ACC112 (cell line): ENCODE measurements around the gene TSC22D4.
A peak's percentile ranks its signal among the peaks of the same experiment; 100 is the strongest.

Experiments
- H2AFZ ChIP-seq: fragments of 200-600 bp; sonication (generic); one replicate; pipeline ENCODE4 v1.6.0; 2017; ENCODE audit warnings: antibody characterized with exemption, low read length; ENCODE audit not compliant: unreplicated experiment
- H3K27ac ChIP-seq: fragments of 200-600 bp; sonication (generic); 2 replicates; pipeline ENCODE4 v1.5.1; 2014; ENCODE audit warnings: low read depth, mild to moderate bottlenecking, antibody characterized with exemption, low read length, moderate library complexity
- H3K27me3 ChIP-seq: fragments of 200-600 bp; sonication (generic); 2 replicates; pipeline ENCODE4 v1.6.1; 2014; ENCODE audit warnings: mild to moderate bottlenecking, antibody characterized with exemption, low read length, moderate library complexity, mixed read lengths; ENCODE audit not compliant: insufficient read depth
- H3K36me3 ChIP-seq: fragments of 200-600 bp; sonication (generic); 2 replicates; pipeline ENCODE4 v1.6.1; 2016; ENCODE audit warnings: mild to moderate bottlenecking, antibody characterized with exemption, low read length, moderate library complexity, mixed read lengths; ENCODE audit not compliant: insufficient read depth
- H3K4me1 ChIP-seq: fragments of 200-600 bp; sonication (generic); one replicate; pipeline ENCODE4 v1.6.1; 2016; ENCODE audit warnings: low read length, mixed read lengths; ENCODE audit not compliant: insufficient read depth, unreplicated experiment, control insufficient read depth
- H3K4me3 ChIP-seq: fragments of 200-600 bp; sonication (generic); 2 replicates; pipeline ENCODE4 v1.5.1; 2014; ENCODE audit warnings: mild to moderate bottlenecking, low read depth, low read length
- H3K79me2 ChIP-seq: fragments of 200-600 bp; sonication (generic); one replicate; pipeline ENCODE4 v1.6.0; 2016; ENCODE audit warnings: low read length; ENCODE audit not compliant: control insufficient read depth, unreplicated experiment, insufficient read depth

The TSC22D4 gene

DNA sequence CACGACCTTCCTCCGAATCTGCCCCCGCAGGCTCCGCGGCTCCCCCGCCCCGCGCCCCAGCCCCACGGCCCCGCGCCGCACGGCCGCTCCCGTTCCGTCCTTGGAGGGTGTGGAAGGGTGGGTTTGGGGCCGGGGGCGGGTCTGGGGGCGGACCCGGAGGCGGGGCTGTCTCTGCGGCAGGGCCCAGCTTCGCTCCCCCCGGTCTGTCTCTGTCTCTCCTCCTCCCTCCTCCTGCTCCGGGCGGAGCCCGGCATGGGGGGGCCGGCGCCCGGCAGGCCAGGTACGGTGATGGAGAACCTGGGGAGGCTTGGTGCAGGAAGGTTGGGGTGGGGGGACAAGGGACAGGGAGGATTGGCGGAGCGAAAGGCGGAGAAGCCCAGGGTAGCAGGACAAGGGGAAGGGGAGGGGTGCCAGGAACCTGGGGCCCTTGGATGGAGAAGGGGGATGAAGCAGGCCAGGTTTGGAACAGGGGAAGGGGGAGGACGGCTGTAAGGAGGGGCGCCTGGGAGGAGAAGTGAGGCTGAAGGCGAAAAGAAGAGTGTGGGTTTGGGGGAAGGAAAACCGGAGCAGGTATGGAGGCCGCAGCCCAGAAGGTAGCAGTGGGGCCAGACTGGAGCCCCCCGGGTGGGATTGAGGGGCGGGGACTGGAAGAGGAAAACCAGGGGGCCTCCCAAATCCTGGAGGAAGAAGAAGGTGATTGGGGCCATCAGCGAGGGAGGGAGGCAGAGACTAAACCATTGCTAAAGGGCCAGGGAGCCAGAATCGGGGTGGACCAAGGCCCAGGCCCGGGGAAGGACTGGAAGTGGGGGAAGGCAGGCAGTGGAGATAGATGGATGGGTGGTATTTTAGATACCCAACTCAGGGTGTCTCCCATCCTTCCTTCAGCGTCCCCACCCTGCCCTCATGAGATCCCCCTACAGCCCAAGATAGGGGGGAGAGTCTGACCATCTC is 5.0 kb upstream of the TSC22D4 start, which contains the start of gene NYAP1:
Gene NYAP1 (plus strand): TSS at position 206 of the 951 bp plus-strand sequence. CDS start 1,385 bp downstream, outside the sequence.
- no peaks in the 10 kb centered on the region for H3K27me3 ChIP-seq
- peak within 1 kb of the TSS; percentile 44; the same call in 1 of the 2 replicates for H3K27ac ChIP-seq
- peaks cover 24% of the 10 kb centered on the region for H3K4me1 ChIP-seq
- peak within 1 kb of the TSS; percentile 81 for H3K4me3 ChIP-seq
- peak within 1 kb of the TSS; percentile 91 for H2AFZ ChIP-seq
- no peaks in the 10 kb centered on the region for H3K36me3 ChIP-seq
- H3K79me2 ChIP-seq = peaks cover 5% of the 10 kb centered on the region

DNA sequence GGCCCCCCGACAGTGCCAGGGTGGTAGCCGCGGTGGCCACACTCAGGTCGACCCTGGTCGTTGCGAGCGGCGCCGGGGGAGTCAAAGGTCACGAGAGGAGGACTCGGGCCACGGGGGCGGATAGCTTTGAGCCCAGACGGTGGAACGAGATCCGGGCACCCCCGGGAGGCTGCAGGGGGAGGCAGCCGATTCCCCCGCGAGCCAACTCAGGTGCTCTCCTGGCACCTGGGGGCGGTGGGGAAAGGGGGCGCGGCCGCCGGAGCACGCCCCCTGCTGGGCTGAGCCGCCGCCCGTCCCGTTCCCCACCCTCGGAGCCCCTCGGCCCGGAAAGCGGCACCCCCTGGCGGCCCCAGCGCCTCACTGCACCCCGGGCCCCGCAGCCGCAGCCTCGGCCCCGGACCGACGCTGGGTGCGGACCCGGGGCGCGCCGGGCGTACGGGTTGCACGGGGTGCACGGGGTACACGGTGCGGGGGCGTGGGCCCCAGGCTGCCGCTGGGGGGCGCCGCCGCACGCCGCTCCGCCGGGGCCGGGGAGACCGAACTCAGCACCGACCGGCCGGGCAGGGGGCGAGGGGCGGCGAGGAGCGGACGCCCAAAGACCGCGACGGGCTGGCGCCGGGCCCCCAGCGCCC is 4.2 kb upstream of the TSC22D4 start:
- no peak overlapping the region for H3K27ac ChIP-seq
- peaks cover 13% of the 10 kb centered on the region for H3K79me2 ChIP-seq
- peaks cover 24% of the 10 kb centered on the region for H3K4me1 ChIP-seq
- H3K36me3 ChIP-seq = no peaks in the 10 kb centered on the region
- peak overlapping the region; percentile 81 for H3K4me3 ChIP-seq
- H2AFZ ChIP-seq = peak overlapping the region; percentile 91
- H3K27me3 ChIP-seq = no peaks in the 10 kb centered on the region

DNA sequence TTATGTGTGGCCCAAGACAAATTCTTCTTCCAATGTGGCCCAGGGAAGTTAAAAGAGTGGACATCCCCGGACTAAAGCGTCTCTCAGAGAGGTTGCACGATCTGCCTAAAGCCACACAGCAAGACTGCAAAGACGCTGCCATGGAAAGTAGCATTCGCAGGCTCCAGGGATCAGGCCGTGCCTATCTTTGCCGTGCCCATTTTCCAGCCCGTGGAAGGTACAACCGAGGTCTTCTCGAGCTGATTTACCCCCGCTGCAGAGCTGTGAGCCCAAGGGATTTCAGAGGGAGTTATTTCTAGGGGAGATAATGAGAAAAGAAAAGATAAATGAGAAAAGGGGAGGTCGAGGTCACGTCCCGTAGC is 3.7 kb upstream of the TSC22D4 start:
- Histone ChIP-seq H3K36me3 (no peaks in the 10 kb centered on the region), H3K27ac (no peak overlapping the region), H3K4me3 (peak overlapping the region; percentile 81), H3K79me2 (peaks cover 17% of the 10 kb centered on the region), H2AFZ (peak overlapping the region; percentile 91), H3K4me1 (peaks cover 24% of the 10 kb centered on the region), H3K27me3 (no peaks in the 10 kb centered on the region)

DNA sequence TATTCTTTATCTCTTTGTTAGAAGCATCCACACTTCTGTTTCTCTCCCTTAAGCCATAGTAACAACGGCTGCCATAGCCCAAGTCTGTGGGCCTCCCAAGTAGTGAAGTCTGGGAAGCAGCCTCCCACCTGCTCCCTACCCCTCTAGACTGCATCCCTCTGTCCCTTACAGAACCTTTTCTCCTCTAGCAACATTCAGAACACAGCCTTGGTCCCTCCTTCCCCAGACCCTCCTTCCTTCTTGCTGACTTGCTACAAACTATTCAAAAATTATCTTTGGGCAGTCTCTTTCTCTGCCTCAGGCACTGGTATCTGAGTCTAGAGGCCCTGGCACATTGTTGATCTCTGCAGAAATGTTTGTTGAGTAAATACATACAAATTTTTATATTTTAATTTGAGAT is 2.5 kb upstream of the TSC22D4 start:
- Histone ChIP-seq H3K4me1 (peaks cover 31% of the 10 kb centered on the region), H3K36me3 (no peaks in the 10 kb centered on the region), H3K27me3 (no peaks in the 10 kb centered on the region), H3K4me3 (no peak overlapping the region), H2AFZ (no peak overlapping the region), H3K79me2 (peaks cover 30% of the 10 kb centered on the region), H3K27ac (no peak overlapping the region)

DNA sequence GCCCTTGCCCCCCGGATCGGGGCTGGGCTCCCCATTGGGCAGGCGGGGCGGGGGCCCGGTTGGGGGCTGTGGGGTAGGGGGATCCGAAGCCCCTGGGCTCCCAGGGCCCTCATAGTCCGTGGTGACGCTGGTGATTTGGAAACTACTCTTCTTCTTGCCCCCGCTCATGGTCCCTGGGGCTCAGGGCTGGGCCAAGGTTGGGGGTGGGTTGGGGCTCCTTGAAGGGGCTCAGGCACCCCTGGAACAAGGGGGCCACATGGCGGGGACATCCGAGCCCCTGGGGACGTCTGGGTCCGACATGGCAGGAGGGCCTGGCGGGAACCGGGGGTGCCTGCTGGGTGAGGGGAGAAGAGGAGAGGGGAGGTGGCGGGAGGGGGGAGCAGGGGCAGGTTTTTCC is 1.1 kb downstream of the TSC22D4 start:
- H3K27ac ChIP-seq = peak overlapping the region; percentile 30; the same call in 1 of the 2 replicates
- peaks cover 26% of the 10 kb centered on the region for H3K4me1 ChIP-seq
- no peaks in the 10 kb centered on the region for H3K27me3 ChIP-seq

DNA sequence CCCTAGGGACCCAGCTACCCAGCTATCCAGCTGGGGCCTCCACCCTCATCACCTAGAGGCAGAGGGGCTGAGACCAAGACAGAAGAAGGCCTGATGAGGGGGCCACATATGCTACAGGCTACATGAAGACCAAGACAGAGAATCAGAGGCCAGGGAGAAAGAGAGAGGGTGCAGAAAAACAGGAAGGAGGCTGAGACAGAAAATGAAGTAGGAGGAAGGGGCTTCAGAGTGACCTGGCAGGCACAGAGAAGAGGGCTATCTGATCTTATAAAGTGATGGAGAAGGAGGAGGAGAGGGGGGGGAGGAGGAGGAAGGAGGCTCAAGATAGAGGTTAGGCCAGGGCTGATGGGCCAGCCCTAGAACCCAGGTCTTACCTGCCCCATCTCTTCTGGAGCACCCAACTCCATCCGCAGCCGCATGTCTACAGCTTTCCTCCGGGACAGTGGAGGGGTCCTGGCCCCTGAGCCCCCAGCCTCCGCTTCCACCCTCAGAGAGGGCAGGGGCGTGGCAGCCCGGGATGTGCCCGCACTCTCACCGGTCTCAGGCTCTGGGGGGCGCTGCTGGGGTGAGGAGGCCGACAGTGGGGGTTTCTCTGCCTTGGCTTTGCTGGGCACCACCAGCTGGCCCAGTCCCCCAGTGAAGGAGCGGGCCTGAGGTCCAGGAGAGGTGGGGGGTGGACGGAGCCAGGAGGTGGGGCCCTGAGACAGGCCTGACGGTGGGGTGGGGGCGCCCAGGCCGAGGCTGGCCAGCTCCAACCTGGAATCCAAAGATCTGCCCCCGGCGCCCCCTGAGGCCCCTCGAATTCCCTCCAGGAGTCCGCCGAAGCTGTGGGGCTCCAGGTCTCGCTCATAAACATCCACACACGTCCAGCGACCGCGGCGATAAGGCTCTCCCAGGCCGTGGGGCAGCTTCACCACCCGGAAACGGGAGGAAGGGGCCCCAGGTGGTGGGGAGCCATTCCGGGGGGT is 1.8 kb downstream of the TSC22D4 start:
- Histone ChIP-seq H3K27ac (peak overlapping the region; percentile 19; the same call in 1 of the 2 replicates), H3K4me1 (peaks cover 32% of the 10 kb centered on the region), H3K4me3 (peak overlapping the region; percentile 90), H3K79me2 (peaks cover 49% of the 10 kb centered on the region), H2AFZ (no peak overlapping the region), H3K27me3 (no peaks in the 10 kb centered on the region), H3K36me3 (no peaks in the 10 kb centered on the region)

More for the DNA sequence above, 1.1 kb downstream of the TSC22D4 start:
- Histone ChIP-seq H2AFZ (no peak overlapping the region), H3K4me3 (peak overlapping the region; percentile 90), H3K36me3 (no peaks in the 10 kb centered on the region), H3K79me2 (peaks cover 47% of the 10 kb centered on the region)

DNA sequence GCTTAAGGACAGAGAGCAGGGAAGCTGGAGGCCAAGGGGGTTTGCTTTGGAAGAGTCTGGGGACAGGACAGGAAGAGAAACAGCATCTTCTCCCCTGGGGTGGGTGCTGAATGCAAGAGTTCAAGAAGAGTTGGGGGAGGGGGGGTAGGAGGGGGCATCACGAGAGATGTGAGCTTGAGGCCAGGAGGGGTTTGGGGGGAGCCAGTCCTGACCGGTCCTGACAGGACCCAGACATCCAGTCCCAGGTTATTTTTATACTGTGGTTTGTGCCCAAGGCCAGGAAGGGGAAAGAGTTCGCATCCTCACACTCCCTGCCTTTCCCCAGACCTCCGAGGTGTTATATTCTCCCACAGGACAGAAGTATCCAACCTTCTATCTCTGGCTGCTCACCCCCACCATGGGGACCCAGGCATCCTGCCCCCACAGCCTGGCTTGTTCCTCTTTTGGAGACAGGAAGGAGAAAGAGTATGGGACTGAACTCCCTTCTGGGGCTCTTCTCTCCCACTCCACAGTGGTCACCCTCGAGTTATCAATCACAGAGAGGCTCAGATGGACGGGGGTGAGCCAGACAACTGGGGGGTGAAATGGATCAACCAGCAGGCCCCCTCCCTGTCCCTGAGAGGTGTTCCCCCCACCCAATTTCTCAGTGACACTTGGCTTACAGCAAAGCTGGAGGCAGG is 2.8 kb downstream of the TSC22D4 start:
- peak overlapping the region; percentile 90 for H3K4me3 ChIP-seq
- peaks cover 53% of the 10 kb centered on the region for H3K79me2 ChIP-seq

DNA sequence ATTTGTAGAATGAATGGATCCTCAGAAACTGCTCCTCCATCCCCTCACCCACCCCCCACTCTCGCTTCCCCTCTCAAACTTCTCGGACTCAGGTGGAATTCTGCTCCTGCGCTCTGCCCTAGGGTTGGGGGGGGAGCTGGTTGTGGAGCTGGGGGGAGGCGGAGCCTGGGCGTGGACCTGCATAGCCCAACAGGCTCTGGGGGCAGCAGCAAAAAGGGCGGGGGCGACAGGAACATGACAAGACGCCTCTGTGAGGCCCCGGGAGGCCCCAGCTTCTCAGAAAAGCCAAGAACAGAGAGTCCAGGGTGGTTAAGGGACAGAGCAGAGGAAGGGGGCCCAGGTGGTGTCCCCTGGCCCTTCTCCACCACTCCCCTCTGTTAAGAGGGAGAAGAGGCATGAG is 3.5 kb downstream of the TSC22D4 start:
- Histone ChIP-seq H3K4me1 (peaks cover 35% of the 10 kb centered on the region), H3K27ac (peak overlapping the region; percentile 34), H3K36me3 (no peaks in the 10 kb centered on the region), H3K27me3 (no peaks in the 10 kb centered on the region), H3K79me2 (peaks cover 53% of the 10 kb centered on the region), H3K4me3 (peak overlapping the region; percentile 90), H2AFZ (no peak overlapping the region)

More for the DNA sequence above, 2.8 kb downstream of the TSC22D4 start:
- no peaks in the 10 kb centered on the region for H3K36me3 ChIP-seq
- peak overlapping the region; percentile 34 for H3K27ac ChIP-seq
- no peaks in the 10 kb centered on the region for H3K27me3 ChIP-seq
- H3K4me1 ChIP-seq = peaks cover 35% of the 10 kb centered on the region
- no peak overlapping the region for H2AFZ ChIP-seq

DNA sequence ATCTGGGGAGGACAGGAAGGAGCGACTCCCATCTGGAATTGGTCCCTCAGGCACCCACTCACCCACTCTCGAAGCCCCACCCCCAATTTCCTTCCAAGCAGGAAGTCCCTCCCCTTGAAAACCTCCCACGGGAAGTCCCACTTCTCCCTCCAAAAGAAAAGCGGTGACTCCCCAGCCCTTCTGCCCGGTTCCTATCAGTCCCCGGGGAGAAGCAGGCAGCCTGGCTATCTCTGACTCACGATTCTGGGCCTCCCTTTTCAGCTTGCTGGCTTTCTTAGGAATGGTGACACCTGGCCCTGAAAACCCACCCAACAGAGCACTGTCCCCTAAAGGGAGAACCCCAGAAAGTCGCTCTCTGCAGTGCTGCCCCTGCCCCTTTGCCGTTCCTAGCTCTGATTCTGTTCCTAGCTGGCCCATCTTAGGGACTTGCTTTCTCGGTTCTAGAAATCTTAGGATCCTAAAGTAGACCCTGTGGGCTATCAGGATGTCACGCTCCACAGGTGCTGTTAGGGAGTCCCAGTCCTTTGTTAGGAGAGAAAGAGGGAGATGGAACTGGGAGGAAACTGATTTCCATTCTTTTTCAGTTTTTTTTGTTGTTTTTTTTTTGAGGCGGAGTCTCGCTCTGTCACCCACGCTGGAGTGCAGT is 6.0 kb downstream of the TSC22D4 start:
- Histone ChIP-seq H3K4me1 (peaks cover 35% of the 10 kb centered on the region), H3K79me2 (peaks cover 43% of the 10 kb centered on the region), H3K27ac (peak overlapping the region; percentile 60)

More for the DNA sequence above, 6.0 kb downstream of the TSC22D4 start:
- H3K27me3 ChIP-seq = no peaks in the 10 kb centered on the region
- no peaks in the 10 kb centered on the region; the same call in 1 of the 2 replicates for H3K36me3 ChIP-seq
- H3K4me3 ChIP-seq = peak overlapping the region; percentile 2
- no peak overlapping the region for H2AFZ ChIP-seq
